Epithelial cell of esophagus (primary cell): ENCODE data around the gene UBE4B.

Source experiments
- DNase-seq: peaks from one replicate; pipeline ENCODE4 v3.0.0; 2010; ENCODE audit warnings: low read depth
- H3K4me3 ChIP-seq: 2 replicates; pipeline ENCODE4 v1.5.1; 2011; ENCODE audit warnings: mild to moderate bottlenecking, low read length, control low read depth
- TF ChIP-seq, protein P1 (sequence below): IDR thresholded peaks from 2 replicates; pipeline ENCODE4 v1.5.1; 2011; ENCODE audit warnings: low read depth, mild to moderate bottlenecking, low read length, control low read depth, inconsistent platforms; ENCODE audit not compliant: insufficient read depth; ENCODE audit errors: missing control alignments

Gene UBE4B

GRCh38 chr1:10045480-10046355, 13.0 kb downstream of the UBE4B start:
- DNase-seq = no peak
- no peak overlapping the region for H3K4me3 ChIP-seq
- TF ChIP-seq, protein P1, sequence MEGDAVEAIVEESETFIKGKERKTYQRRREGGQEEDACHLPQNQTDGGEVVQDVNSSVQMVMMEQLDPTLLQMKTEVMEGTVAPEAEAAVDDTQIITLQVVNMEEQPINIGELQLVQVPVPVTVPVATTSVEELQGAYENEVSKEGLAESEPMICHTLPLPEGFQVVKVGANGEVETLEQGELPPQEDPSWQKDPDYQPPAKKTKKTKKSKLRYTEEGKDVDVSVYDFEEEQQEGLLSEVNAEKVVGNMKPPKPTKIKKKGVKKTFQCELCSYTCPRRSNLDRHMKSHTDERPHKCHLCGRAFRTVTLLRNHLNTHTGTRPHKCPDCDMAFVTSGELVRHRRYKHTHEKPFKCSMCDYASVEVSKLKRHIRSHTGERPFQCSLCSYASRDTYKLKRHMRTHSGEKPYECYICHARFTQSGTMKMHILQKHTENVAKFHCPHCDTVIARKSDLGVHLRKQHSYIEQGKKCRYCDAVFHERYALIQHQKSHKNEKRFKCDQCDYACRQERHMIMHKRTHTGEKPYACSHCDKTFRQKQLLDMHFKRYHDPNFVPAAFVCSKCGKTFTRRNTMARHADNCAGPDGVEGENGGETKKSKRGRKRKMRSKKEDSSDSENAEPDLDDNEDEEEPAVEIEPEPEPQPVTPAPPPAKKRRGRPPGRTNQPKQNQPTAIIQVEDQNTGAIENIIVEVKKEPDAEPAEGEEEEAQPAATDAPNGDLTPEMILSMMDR = no peak

DNA sequence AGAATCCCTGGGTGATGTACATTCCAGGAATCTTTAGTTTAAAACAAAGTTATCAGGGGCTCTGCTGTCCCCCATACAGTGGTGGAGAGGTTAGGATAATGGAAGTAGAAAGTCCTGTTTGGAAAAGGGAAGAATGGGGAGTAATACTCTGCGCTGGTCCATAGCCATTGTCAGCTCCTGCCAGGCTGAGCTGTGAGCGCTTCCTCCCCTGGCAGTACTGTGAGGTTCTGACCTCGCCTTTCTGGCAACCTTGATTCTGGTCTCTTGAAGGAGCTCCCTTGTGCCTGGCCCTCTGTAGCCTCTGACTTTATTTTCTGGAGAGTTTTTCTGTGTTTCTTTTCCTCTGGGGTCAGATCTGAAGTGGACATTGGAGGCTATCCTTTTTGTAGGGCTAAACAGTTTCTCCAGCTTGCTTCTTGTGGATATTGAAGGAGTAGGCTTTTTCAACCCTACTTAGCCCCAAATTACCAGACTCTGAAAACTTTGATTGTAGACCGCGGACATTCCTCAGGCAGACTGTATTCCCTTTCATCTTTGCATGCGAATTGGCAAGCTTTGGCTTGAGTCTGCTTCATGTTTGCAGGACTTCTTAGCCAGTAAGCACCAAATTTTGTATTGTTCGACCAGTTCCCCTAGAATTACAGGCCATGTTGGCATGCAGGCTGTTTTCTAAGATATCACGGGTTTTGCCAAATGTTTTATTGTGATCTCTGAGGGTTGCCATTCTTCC, 13.8 kb downstream of the UBE4B start:
- H3K4me3 ChIP-seq = no peak overlapping the region
- TF ChIP-seq, protein P1 = no peak

DNA sequence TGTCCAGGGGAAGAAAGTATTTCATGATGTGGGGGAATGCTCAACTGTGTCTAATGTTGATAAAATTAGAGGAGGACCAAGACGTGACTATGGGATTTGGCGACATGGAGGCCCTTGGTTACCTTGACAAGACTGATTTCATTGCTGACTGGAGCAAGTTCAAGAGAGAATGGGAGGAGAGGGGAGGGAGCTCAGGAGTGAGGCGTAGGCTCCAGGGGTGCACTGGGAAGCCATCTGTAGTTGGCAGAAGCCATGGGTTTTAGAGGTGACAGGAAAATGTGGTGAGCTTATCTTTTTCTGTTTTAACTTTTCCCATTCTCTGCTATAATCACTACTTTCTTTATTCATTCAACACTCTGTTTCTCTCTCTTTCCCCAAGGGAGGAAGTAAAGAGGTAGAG, 15.8 kb downstream of the UBE4B start:
- no peak overlapping the region for H3K4me3 ChIP-seq
- TF ChIP-seq, protein P1 = no peak
- DNase-seq = no peak

More for the DNA sequence above, 13.8 kb downstream of the UBE4B start:
- DNase-seq = no peak

- TF ChIP-seq, protein P1 = no peak
- DNase-seq = no peak
- H3K4me3 ChIP-seq = no peak overlapping the region
Measured at GRCh38 chr1:10050611-10051010, 17.9 kb downstream of the UBE4B start.

- H3K4me3 ChIP-seq = no peak overlapping the region
- TF ChIP-seq, protein P1 = no peak
- no peak for DNase-seq
Measured at GRCh38 chr1:10051656-10052055, 18.9 kb downstream of the UBE4B start.

DNA sequence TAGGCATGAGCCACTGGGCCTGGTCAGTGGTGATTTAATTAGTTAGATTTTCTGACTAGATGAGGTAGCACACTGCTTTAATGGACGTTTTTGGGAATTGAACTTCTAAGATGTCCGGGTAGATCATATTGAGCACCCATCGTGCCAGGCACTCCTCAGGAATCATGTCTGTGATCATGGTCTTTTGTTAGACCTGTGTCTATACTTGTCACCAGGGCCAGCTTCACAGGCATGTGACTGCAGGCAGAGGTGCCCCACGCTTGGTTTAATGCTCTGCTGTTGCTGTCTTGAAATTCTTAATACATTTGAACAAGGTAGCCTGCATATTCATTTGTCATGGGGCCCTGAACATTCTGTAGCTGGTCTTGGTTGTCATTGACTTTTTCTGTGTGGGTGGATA, 19.6 kb downstream of the UBE4B start:
- TF ChIP-seq, protein P1 = no peak
- no peak for DNase-seq
- H3K4me3 ChIP-seq = no peak overlapping the region
